HEK293 (cell line): ENCODE data around the gene ASCL2.

ENCODE experiments used
- CTCF ChIP-seq: fragments of 450-650 bp; formaldehyde crosslinking; IDR thresholded peaks from 2 replicates; pipeline ENCODE4 v1.5.1; 2016; ENCODE audit warnings: missing biosample characterization, missing genetic modification characterization
- KLF1 ChIP-seq: fragments of 450-650 bp; formaldehyde crosslinking; IDR thresholded peaks from 2 replicates; pipeline ENCODE4 v1.5.1; 2016; ENCODE audit warnings: missing biosample characterization, missing genetic modification characterization
- KLF10 ChIP-seq: fragments of 450-650 bp; IDR thresholded peaks from 2 replicates; pipeline ENCODE4 v1.5.1; 2018; ENCODE audit warnings: missing biosample characterization, mild to moderate bottlenecking, missing genetic modification characterization
- MYNN ChIP-seq: fragments of 450-650 bp; formaldehyde crosslinking; IDR thresholded peaks from 2 replicates; pipeline ENCODE4 v1.5.1; 2016; ENCODE audit warnings: missing biosample characterization, missing genetic modification characterization, borderline replicate concordance
- PRDM10 ChIP-seq: fragments of 450-650 bp; formaldehyde crosslinking; IDR thresholded peaks from 2 replicates; pipeline ENCODE4 v1.5.1; 2016; ENCODE audit warnings: missing biosample characterization, missing genetic modification characterization
- REPIN1 ChIP-seq: fragments of 450-650 bp; formaldehyde crosslinking; IDR thresholded peaks from 2 replicates; pipeline ENCODE4 v1.5.1; 2017; ENCODE audit warnings: missing biosample characterization, missing genetic modification characterization, low read depth
- REST ChIP-seq: fragments of 450-650 bp; formaldehyde crosslinking; IDR thresholded peaks from 2 replicates; pipeline ENCODE4 v1.5.1; 2016; ENCODE audit warnings: missing biosample characterization, missing genetic modification characterization
- SP7 ChIP-seq: fragments of 450-650 bp; formaldehyde crosslinking; IDR thresholded peaks from 2 replicates; pipeline ENCODE4 v1.5.1; 2016; ENCODE audit warnings: missing biosample characterization, missing genetic modification characterization
- TRIM28 ChIP-seq: IDR thresholded peaks from 2 replicates; pipeline ENCODE4 v1.6.1; 2011; ENCODE audit warnings: low read length, control low read depth, borderline replicate concordance
- ZBTB1 ChIP-seq: fragments of 450-650 bp; formaldehyde crosslinking; IDR thresholded peaks from 2 replicates; pipeline ENCODE4 v1.5.1; 2016; ENCODE audit warnings: missing biosample characterization, missing genetic modification characterization
- ZBTB21 ChIP-seq: fragments of 450-650 bp; formaldehyde crosslinking; IDR thresholded peaks from 2 replicates; pipeline ENCODE4 v1.5.1; 2017; ENCODE audit warnings: missing biosample characterization, missing genetic modification characterization
- ZNF121 ChIP-seq: fragments of 450-650 bp; formaldehyde crosslinking; IDR thresholded peaks from 2 replicates; pipeline ENCODE4 v1.5.1; 2016; ENCODE audit warnings: missing biosample characterization, missing genetic modification characterization
- ZNF280D ChIP-seq: fragments of 450-650 bp; formaldehyde crosslinking; IDR thresholded peaks from 2 replicates; pipeline ENCODE4 v1.5.1; 2016; ENCODE audit warnings: missing biosample characterization, missing genetic modification characterization

- no peak for TF ChIP-seq CTCF (tag by site-specific recombination)
- TF ChIP-seq ZNF121 (tag by site-specific recombination), result no peak
- no peak for TF ChIP-seq REPIN1 (tag by site-specific recombination)
- TF ChIP-seq KLF1 (tag by site-specific recombination), result no peak
- TF ChIP-seq REST (tag by site-specific recombination), result no peak
- no peak for TF ChIP-seq SP7
- TF ChIP-seq KLF10 (tag by site-specific recombination), result no peak
- no peak for TF ChIP-seq ZBTB1 (tag by site-specific recombination)
- no peak for TF ChIP-seq ZBTB21 (tag by site-specific recombination)
- no peak for TF ChIP-seq PRDM10 (tag by site-specific recombination)
- no peak for TF ChIP-seq TRIM28
- no peak for TF ChIP-seq MYNN (tag by site-specific recombination)
- no peak for TF ChIP-seq ZNF280D (tag by site-specific recombination)
Measured at GRCh38 chr11:2277933-2278523, 7.6 kb upstream of the ASCL2 start.
